CD4-positive, alpha-beta T cell treated with Interleukin-1 beta for 1 hour (primary cell): ENCODE data around the gene CIB4.

ENCODE experiments used
- DNase-seq, 2 donors: peaks; one replicate each; pipeline ENCODE4 v3.0.0-alpha.2; 2020 to 2022

CIB4 gene

DNA sequence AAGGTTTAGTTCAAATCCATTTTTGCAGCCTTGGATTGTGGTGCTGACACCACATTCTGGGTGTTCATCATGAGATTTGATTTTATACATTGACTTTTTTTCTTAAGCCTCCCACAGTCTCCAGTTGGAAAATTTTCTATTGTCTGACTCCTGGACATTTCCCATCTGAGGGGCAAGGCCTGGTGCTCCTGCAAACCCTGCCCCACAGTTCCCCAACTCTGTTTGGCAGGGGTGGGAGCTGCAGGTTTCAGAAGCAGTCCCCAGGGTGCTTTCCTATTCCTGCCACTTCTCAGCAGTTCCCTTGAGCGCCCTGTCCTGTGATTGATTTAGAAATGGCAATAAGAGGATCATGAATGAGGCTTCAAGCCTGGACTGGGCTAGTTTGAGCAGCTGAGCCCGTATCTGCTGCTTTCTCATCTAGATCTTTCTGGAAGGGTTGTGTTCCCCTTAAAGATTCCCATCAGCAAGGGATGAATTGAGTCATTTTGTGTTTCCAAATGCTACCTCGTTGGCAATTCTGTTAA is 77.0 kb downstream of the CIB4 start:
- DNase-seq = no peak

DNA sequence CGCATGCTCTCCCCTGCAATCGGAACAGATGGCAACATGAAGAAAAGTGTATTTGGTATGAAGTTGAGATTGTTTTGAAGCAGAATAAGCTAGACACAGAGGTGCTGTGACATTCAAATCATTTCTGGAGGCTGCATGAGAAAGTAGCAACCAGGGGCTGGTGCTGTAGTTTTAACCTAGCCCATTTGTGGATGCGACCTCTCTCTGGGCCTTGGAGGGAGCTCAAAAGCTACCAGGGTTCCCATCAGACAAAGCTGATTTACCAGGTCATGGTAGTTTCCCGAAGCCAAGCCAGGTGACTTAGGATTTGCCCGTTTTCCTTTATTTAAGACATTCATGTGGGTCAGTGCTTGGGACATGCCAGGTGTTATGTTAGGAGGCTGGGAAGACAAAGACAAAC is 77.5 kb downstream of the CIB4 start:
- DNase-seq = no peak

DNA sequence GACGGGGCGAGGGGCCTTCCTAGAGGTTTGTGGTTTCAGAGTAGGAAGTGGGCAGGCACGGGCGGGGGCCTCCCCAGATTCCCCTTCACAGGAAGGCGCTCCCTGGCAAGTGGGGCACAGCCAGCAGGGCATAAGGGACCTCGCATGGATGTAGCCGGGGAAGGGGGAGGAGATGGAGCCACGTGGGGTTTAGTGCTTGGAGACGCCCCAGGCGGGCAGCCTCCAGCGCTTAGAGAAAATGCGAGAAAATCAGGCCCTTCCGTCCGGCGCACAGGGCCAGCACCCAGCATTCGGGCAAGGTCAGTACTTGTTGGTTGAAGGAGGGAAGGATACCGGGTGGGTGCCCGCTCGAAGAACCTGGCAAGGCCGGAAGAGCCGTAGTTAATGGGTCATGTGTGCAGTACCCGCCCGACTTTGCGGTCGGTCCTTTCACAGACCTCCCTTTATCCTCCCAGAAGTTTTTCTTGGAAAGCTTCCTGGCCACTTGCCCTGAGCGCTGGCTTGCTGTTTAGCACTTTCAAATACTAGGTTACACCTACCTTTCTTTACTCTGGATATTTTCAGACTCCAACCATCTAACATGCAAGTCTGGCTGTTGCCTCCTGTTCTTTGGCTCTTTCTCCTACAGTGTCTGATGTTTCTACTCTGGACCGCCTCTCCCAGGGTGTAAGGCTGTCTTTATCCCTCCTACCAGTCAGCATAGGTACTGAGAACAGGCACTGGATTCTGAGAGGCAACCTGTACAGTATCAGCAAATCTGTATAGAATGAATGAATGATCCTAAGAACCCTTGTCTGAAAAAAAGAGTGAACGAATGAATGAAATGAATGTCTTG is 78.1 kb downstream of the CIB4 start:
- DNase-seq = no peak

DNA sequence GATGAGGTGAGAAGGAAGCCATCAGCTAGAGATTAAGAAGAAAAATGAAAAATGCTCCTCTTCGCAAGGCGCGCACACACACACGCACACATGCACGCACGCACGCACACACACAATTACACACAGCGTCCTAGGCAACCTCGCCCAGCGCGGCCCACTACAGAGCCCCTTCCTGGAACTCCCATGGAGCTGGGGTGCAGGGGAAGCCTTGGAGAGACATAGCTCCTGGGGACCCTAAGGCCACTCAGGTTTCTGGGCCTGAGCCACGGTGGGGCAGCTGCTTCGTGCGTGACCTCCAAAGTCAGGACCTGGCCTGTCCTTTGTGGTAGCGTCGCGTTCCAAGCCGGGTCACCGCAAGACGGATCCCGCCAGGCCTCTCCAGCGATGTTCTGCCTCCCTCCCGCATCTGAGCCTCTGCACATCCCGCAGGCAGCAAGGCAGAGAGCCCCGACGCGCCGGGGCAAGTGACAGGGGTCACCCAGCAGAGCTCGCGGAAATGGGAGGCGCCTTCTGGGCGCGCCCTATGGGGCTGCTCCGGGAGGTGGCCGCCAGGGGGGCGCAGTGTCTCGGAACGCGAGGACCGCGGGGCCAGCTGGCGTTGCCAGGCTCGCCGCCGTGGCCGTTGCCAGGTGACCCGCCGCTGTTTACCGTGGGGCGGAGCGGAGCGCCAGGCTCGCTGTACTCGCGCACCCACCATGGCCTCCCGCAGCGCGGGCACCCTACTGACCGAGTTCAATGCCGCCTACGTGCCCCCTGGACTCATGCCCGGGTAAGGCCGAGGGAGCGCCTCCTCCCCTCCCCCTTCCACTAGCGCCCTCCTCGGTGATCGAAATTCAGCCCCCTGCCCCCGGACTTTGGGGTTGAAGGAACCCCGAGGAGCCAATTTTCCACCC is 79.0 kb downstream of the CIB4 start:
- DNase-seq = peak; percentile 6 to 8

DNA sequence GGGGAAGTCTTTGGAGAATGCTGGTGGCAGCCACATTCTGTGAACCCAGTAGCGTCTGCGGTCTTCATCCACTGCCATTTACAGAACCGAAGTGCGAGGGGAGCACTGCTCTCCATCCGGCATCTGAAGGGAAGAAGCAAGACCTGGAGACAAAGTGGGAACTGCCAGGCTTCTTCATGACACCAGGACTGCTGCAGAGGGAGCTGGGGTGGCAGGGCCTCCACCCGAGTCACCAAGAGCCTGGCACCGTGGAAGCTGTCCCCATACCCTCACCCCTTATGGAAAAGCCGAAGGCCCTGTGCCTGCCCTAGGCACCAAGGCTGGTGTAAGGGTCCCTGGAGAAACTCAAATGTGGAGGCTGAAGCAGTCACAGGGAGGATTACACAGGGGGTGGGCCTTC is 79.8 kb downstream of the CIB4 start:
- DNase-seq = no peak

DNA sequence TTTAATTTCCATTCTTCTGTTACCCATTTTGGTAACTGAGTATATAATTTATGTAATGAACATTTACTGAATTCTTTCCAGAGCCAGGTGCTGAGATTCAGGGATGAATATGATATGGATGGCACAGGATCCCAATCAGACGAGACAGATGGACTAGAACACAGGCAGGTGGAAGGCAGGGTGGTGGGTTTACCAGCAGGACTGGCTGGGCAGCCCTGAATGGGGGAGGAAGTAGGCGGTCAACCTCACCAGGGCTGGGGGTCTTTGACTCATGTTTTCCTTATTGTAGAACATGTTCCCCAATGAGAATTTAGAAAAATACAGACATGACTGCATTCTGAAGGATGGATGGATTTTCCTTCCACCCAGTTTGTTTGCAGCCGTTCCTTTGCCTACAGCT is 80.3 kb downstream of the CIB4 start:
- no peak for DNase-seq

DNA sequence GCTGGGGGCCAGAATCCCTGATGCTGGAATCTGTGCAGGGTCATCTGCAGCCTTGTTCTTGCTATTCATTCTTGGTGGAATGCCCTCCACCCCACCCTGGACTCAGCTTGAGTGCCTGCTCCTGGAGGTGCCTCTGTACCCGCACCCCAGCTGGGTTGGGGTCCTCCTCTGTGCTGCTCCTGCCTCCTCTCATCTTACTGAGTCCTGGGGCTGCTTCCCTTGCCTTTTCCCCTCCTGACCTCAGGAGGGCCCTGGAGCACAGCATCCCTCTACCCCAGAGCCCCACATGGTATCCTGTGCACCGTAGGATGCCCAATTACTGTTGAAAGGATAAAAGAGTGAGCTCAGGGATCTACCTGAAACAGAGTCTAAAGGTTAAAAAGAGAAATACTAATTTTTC is 81.6 kb downstream of the CIB4 start:
- DNase-seq = no peak

DNA sequence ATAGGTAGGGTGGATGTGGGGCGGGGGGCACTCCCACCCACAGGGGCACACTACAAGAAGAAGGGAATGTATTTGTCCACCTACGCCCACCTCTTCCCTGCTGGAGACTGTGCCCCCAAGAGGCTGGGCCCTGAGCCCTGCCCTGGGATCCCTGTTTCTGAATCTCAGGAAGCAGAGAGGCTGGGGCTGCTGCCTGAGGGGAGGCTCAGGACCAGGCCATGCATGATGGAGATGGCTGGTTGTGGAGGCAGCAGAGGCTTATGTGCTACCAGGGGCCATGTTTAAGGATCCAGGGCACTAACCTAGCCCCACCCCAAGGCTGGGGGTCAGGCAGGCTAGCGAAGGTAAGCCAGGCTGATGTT is 82.1 kb downstream of the CIB4 start:
- DNase-seq = no peak

DNA sequence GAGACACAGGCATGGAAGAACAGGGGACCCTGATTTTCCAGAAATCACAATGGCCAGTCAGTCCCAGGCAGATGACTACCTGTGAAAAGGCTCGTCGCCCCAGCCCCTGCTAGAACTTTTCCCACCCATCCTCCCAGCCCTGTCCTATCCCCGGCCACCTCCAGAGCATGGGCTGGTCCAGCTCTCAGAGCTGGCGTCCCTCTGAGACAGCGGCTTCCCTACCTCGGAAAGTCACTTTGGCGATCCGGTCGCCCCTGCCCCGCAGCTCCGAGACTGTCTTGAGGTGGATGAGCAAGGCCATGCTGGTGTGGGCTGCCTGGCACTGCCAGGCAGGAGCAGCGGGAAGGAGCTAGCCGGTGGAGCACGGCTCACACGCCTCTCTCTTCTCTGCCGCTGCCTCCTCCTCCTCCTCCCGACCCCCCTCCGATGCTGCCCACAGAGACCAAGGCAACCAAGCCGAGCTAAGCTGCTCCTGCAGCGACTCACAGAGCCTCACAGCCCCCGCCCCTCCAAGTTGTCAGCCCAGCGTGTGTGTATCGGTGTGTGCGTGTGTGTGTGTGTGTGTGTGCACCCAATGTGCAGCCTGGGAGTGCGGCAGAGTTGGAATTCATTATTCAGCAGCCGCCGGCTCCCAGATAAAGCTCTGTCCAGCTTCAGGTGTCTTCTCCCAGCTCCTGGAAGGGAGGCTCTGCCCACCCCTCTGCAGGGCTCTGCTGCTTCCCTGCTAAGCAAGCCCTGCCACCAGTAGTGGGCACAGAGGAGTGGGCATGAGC is 82.7 kb downstream of the CIB4 start:
- no peak for DNase-seq

DNA sequence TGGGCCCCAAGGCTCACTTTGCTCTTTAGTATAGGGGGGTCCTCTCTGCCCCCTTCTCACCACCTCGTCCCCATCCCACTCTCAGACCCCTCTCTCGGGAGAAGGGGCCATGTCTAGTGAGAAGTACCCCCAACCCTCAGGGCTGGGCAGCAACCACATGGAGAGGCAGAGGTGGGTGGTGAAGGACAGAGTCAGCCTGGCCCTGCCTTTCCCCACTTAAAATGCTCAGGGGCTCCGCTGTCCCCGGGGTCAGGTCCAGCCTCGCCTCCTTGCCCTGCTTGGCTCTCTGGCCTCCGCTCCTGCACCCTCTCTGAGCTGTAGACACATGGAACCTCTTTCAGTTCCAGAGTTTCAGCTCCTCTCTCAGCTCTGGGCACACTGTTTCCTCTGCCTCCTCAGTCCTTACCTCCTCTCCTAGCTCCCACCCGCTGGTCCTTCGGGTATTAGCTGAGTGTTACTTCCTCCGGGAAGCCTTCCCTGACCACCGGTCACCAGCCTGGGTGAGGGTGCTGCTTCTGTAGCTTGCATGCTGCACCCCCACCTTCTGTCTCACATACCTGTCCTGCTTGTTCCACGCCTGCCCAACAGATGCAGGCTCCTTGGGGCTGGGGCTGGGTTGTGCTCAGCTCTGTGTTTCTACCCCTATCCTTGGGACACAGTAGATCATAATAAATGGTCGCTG is 83.8 kb downstream of the CIB4 start:
- no peak for DNase-seq

DNA sequence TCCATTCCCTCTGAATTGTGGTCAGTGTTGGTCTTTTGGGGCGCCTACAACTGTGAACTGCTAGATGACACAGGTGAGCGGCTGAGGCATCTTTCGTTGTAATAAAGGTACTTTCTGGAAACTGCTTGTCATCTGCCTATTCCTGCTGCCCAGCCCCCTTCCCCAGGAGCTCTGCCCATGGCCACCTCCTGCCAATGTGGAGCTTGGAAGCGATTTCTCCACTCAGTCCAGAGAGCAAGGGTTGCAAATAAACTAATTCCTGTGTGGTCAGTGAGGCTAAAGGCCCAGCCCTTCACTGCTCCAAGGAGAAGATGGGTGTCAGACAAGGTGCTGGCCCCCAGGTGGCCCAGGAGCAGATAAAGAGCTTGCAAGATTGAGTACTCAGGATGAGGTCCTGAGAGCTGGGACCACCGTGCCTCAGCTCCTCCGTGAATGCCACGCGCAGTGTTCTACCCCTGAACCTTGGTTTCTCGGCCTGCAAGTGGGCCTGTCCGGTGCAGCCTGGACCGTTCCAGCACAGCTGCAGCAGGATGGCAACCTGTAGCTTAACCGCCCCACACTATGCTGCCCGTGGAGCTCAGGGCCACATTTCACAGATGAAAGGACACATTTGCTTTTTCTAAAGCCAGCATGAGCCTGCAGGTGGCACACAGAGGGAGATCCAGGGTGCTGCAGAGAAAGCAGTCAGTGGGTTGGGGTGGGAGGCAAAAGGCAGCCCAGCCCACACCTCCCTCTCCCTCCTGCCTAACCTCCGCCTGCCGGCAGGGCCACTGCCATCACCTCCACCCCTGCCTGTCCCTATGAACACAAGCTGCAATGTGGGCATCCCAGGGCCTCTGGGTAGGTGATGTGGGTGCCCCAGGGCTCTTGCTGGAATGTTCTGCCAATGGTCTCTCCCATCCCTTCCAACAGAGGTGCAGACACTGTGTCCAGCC is 84.6 kb downstream of the CIB4 start:
- DNase-seq = no peak

DNA sequence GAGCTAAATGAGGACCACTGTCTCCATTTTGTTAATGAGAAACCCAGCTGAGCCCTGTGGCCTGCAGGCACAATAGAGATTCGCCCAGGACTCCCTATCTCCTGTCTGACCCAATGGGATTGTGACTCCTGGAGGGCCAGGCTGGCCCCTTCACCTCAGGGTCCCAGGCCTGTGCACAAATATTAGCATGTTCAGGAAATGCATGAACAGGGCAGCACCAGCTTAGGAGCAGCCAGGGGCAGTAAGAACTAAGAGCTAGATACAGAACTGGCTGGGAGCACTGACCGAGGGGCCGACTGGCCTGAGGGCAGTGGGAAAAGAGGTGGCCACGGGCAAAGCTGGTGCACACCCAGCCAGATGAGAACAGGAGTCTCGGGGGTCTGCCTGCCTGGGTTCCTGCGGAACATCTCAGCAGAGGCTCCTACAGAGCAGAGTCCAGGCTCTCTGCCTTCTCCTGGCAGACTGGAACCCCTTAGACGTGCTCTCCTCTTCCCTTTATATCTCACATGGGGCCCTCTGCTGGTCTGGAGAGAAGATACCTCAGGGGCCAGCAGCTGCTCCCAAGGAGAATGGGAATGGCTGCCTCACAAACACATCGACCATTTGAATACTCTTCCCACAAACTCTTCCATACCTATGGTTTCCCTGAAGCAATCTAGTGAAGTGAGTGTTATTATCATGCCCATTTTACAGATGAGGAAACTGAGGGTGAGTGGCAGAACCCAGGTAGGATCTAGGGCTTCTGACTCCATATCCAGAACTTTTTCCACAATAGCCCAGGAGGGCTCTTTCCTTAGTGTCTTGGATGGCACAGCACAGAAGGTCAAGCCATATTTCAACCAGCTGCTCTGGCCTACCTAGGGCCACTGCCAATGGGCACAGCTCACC is 85.7 kb downstream of the CIB4 start:
- no peak for DNase-seq

DNA sequence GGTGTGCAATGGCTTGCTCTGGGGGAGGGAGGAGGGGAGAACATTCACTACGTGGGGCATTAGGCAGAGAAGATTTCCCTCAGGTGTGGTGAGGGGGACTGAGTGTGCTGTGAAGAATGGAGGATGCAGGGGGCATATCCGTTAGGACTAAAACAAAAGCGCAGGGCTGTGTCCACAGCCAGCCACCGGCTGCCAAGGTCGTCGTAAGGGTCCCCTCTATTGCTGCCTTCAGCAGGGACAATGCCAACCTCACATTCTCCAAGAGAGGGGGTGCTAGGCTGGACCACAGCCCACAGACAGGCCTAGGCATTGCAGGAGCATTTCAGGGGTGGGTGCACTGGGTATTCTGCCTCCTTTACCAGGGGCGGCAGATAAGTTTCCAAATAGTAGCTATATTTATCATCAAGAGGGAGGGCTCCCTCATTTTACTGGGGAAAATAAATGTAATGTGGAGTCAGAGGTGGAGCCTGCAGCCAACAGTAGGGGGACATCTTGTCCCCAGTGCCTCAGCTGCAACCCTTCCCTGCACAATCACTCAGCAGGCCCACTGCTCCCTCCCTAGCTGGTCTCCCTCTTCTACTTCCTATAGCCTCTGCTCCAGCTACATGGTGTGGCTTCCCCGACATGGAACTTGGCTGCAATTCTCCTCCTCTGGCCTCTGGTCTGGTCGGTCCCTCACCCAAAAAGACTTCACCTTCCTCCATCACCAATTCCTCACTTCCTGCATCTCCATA is 88.4 kb downstream of the CIB4 start:
- no peak for DNase-seq

DNA sequence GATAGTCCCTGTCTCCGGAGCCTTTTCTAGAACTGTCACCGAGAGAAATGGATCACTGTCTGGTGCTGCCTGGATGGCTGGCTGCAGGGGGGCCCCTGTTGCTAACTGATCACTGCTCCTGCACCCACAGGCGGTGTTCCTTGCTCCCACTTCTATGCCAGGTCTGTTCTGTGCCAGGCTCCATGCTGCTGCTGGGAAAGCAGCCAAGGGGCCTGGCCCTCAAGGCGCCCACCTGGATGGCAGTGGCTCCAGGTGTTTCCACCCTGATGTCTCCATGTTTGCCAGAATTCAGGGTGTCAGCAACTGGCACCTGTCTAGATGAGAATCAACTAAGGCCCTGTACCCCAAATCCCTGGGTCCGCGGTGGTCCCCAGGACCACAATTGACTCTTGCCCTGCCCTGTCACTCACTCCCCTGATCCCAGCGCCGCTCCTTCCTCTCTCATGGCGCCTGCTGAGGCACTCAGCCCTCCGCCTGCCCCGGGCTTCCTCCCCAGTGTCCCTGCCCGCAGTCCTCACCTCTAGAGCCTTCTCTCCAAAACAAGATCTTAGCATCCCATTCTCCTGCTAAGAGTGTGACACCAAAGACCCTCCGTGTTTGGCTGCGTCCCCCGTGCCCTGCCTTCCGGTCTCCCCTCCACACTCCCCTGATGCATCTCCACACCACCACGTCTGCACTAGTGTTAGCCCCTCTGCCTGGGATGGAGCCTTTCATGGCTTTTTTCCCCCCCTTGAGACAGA is 90.7 kb downstream of the CIB4 start:
- no peak for DNase-seq

DNA sequence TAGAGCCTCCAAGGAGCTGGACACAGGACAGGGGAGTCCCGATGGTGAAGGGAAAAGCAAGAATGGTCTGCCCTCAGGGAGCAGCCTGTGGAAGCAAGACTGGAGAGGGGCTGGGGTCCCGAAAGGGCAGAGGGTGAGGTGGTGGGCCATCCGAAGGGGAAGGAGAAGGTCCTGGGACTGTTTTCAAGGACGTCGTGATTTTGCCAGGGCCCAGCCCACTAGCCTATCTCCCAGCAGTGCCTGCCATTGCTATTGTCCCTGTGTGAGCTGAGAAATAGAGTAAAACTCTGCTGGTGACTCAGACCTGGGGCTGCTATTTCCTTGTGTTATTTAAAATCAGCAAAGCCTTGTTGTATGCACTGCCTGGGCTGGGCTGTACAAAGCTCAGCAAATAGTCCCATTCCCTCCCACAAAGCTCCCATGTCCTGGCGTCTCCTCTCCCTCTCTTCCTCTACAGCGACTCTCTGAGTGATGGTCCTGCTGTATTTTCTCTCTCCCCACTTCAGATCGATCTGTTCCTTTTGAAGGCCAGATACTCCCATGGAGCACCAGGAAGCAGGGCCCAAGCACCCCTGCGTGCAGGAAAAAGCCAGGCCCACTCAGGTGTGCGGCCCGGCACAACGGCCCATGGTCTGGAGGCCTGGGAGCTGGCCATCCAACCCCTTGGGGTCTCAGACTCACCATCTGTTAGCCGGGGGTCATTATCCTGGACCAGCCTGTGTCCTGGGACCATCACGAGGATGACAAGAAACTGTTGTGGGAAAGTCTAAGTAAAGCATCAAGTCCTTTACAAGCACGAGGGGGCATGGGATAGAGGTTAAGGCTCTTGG is 98.3 kb downstream of the CIB4 start:
- DNase-seq = no peak

DNA sequence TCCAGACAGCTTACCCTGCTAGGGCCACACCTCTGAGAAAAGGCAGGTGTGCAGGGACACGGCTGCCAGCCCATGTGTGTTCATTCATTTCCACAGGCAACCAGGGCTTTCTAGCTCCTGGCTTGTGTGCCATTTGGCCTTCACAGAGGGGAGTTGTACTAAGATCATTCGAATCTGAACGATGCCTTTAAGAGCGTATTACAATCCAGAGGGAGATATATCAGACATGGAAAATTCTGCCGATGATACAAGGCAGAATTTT is 99.0 kb downstream of the CIB4 start:
- DNase-seq = no peak

DNA sequence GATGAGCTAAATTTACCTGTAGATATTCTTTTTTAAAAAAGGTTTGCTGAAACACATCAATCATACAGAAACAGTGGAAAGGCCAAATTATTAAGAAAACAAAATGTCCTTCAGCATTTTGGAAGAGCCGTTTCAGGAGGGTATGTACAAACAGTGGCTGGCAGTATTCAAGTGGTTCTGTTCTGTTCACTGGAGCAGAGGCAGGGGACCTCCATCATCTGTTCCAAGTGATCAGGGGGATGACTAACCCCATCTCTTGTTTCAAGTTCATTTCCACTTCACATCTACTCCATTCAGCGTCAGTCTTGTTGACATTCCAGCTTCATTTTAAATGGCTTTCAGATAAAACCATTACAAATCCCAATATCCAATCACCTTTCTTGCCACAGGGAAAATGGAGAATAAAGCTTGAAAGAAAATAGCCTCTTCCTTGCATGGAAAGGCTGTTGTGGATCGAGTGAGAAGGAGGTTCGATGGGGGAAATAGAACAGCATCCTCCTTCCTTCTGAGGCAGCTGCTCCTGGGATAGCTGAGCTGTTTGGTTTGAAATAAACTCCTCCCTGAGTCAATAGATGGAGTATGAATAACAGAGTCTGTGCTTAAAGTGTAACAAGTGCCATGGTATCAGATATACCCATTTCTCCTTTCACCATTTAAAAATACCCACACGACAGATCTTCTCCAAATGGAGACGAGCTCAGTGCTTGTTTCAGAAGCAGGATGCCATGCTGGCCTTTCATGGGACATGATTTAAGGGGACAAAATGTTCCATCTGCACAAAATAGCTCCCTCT is 99.6 kb downstream of the CIB4 start:
- DNase-seq = no peak
